OCI-LY1 (cell line): ENCODE measurements around the gene LRRC1.

Experiments used
- CTCF ChIP-seq: fragments of 200-600 bp; sonication (generic), shearing (Covaris generic); IDR thresholded peaks from 2 replicates; pipeline ENCODE4 v1.5.1; 2017; ENCODE audit warnings: mild to moderate bottlenecking, antibody characterized with exemption, low read length, moderate library complexity, mixed read lengths
- EZH2 ChIP-seq: fragments of 200-600 bp; sonication (generic), shearing (Covaris generic); IDR thresholded peaks from 2 replicates; pipeline ENCODE4 v1.8.0; 2017; ENCODE audit warnings: borderline replicate concordance, mixed run types, mild to moderate bottlenecking, antibody characterized with exemption, low read length, moderate library complexity, mixed read lengths

DNA sequence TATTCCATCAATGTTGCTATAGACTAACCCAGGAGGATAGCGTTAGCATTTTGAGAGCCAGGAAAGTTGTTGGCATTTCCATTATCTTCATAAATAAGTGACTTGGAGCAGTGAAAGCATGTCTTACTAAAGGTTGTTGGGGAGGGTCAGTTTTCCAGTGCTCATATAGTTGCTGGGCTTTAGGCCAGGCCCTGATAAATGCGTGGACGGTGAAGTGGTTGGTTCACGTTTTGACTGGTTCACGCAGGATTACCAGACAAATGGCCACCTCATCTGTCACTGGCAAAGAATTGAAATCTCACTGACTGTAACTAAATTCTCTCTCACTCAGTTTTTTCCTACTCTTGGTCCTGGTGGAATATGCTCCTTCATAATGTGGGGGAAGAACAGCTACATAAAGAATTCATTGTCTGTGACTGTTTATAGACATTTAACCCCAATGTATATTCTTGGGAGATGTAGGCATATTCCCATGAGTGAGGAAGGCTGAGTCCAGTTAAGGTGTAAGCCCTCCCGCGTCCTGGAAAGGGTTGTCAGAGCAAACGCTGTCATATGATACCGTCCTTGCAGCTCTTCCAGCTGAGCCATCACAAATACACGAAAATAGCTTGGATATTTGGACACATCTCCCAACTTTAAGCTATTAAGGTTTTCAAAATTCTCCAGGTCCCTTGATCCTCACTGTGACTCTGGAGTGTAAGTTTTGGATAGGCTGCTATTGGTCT, 27.8 kb downstream of the LRRC1 start:
- TF ChIP-seq CTCF (no peak), EZH2 (no peak)
